ENCODE measurements around the gene SFTA2. TPM values are rescaled to one million over a fixed set of nuclear protein-coding genes. Genes with fewer than 3 reads are reported as not detected.

SFTA2 gene
- total and polyA plus RNA-seq, 9 of the 15 experiments (the other 6 are each of a cell fraction or from before 2014, with no cell fraction given), result not detected

DNA sequence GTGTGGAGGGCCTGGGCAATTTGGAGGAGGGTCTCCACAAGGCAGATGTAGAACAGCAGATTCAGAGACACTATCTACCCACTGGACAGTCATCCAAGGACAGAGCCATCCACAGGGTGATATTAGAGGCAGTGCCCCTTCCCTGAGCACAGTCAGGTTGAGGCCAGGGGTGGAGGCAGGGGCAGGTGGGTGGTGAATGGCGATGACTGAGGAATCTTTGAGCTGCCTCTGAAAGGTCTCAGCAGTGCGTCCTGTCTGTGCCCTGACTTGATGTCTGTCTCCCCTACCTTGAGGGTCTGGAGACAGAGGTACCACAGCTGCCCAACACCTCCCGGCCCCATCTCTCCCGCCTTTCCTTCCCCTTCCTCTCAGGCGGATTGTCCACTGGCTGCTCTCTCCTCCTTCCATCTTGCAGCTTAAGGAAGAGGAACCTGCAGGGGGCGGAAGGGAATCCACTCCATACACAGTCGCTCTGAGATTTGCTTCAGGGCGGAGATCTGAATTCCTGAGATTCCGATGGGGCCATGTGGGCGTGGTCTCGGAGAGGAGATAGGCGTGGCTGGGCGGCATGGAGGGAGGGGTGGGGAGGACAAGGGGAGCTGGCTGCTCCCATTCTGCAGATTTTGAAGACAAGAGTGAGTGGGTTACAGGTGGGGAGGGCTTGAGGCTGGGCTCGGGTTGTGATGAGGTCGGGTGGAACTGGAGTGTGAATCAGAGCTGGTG is 10.5 kb upstream of the SFTA2 start (continued):
- TF ChIP-seq SIN3B (IDR thresholded peaks at IDR 0.05; ENCODE audit: low read depth), result no peak

DNA sequence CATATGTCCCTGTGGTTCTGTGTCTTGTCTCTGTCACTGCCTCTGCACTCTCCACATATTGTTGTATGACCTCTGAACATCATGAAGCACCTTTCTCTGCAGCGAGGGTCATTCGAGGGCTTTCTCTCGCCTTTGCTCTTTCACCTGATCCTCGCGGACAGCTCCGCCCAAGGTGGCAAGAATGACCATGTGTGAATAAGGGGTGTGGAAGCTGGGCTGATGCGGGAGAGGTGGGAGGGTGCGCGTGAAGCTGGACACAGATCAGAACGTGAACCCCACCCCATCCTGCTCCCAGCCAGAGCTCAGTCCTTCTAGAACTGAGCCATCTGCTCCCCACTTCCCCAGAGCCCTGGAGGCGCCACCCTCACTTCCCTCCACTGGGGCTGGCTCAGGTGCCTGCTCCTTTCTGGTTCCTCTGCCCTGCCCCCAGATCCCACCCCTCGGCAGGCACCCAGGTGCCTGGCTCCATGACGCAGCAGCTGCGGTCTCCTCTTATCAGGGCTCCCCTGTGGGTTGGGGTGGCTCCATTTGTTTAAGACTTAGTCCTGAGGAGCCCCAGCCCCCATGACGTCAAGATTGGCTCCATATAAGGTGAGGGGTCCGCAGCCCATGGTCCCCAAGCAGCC is 8.5 kb upstream of the SFTA2 start, which contains the start of gene MUCL3:
TSS of gene MUCL3 (plus strand) at position 613 of the 626 bp plus-strand sequence. CDS start 27 bp downstream, outside the sequence.
- Histone ChIP-seq H4K20me1 (replicated peaks; ENCODE audit: control insufficient read depth, insufficient read depth, low read length) (peaks cover 14% of the 10 kb centered on the region; the same call in 1 of the 2 replicates), H3K4me1 (replicated peaks in 1 of 2; ENCODE audit: control insufficient read depth in 2 of 2, insufficient read depth in 2 of 2, low read length in 2 of 2) (peaks cover 8 to 11% of the 10 kb centered on the region in 2 experiments), H3K9me3 (replicated peaks; ENCODE audit: control insufficient read depth, insufficient read depth, low read depth, low read length) (no peaks in the 10 kb centered on the region), H3K79me2 (ENCODE audit: control insufficient read depth, insufficient read depth, low read length) (no peaks in the 10 kb centered on the region), H3K4me2 (ENCODE audit: insufficient read depth, low read length) (no peak within 1 kb of the TSS), H3K9ac (ENCODE audit: insufficient read depth in 1 of 2, low read depth in 2 of 2, low read length in 2 of 2) (peak within 1 kb of the TSS in 1 of 2 experiments; percentile 15; a peak in 2 of 4 replicates), H3K4me3 (no peak within 1 kb of the TSS), H3K27ac (ENCODE audit: extremely low read depth, low read depth, low read length) (no peak within 1 kb of the TSS), H3K9me1 (ENCODE audit: control insufficient read depth, insufficient read depth, low read length) (no peaks in the 10 kb centered on the region), H3K27me3 (ENCODE audit: control insufficient read depth in 2 of 2, insufficient read depth in 2 of 2, low read length in 2 of 2) (peaks cover 29 to 70% of the 10 kb centered on the region in 2 experiments), H3K36me3 (ENCODE audit: control insufficient read depth, insufficient read depth, low read length) (no peaks in the 10 kb centered on the region), H2AFZ (ENCODE audit: low read depth, low read length) (no peak within 1 kb of the TSS)
- in situ Hi-C loops (cut with MboI) (no loop called here), intact Hi-C loops (cut with micrococcal nuclease) (loop anchor here (5.0 kb wide), 1 partner anchor 102 kb away; no protein-coding TSS in a partner anchor)
- FAIRE-seq (peak; percentile 67), ATAC-seq (peak; percentile 33), DNase-seq (ENCODE audit: extremely low read depth in 1 of 4, low spot score in 3 of 4) (peak; percentile 55 to 74 (median 65))
- CTCF ChIA-PET (ENCODE audit: low intra/inter-chr PET ratio), result no interaction called here
- no TSS peak for BruUV-seq (replicated peaks)
- under 1% methylated on average over 16 of the region's 16 CpGs for WGBS (ENCODE audit: insufficient coverage, low coverage, missing lambda C conversion rate)
- POLR2A ChIA-PET, result interaction anchor here (0.7 to 1.3 kb wide), 5 partner anchors 11 to 258 kb away, joined by 3 to 6 read pairs (median 3); no protein-coding TSS in a partner anchor
- 0 out of 2 replicates have a peak, but pooled peaks have one; percentile 16 for TF ChIP-seq CXXC5 (CRISPR knock-in tag; IDR thresholded peaks at IDR 0.05)
- TF ChIP-seq CBFA2T3 (IDR thresholded peaks at IDR 0.05), result peak; percentile 51; the same call in 1 of the 2 replicates
- 0 out of 2 replicates have a peak, but pooled peaks have one; percentile 16 for TF ChIP-seq CBFA2T2 (conservative IDR thresholded peaks at IDR 0.05)
- TF ChIP-seq, protein P1, sequence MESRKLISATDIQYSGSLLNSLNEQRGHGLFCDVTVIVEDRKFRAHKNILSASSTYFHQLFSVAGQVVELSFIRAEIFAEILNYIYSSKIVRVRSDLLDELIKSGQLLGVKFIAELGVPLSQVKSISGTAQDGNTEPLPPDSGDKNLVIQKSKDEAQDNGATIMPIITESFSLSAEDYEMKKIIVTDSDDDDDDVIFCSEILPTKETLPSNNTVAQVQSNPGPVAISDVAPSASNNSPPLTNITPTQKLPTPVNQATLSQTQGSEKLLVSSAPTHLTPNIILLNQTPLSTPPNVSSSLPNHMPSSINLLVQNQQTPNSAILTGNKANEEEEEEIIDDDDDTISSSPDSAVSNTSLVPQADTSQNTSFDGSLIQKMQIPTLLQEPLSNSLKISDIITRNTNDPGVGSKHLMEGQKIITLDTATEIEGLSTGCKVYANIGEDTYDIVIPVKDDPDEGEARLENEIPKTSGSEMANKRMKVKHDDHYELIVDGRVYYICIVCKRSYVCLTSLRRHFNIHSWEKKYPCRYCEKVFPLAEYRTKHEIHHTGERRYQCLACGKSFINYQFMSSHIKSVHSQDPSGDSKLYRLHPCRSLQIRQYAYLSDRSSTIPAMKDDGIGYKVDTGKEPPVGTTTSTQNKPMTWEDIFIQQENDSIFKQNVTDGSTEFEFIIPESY (CRISPR knock-in tag; IDR thresholded peaks at IDR 0.05), result no peak
- TF ChIP-seq, protein P2, sequence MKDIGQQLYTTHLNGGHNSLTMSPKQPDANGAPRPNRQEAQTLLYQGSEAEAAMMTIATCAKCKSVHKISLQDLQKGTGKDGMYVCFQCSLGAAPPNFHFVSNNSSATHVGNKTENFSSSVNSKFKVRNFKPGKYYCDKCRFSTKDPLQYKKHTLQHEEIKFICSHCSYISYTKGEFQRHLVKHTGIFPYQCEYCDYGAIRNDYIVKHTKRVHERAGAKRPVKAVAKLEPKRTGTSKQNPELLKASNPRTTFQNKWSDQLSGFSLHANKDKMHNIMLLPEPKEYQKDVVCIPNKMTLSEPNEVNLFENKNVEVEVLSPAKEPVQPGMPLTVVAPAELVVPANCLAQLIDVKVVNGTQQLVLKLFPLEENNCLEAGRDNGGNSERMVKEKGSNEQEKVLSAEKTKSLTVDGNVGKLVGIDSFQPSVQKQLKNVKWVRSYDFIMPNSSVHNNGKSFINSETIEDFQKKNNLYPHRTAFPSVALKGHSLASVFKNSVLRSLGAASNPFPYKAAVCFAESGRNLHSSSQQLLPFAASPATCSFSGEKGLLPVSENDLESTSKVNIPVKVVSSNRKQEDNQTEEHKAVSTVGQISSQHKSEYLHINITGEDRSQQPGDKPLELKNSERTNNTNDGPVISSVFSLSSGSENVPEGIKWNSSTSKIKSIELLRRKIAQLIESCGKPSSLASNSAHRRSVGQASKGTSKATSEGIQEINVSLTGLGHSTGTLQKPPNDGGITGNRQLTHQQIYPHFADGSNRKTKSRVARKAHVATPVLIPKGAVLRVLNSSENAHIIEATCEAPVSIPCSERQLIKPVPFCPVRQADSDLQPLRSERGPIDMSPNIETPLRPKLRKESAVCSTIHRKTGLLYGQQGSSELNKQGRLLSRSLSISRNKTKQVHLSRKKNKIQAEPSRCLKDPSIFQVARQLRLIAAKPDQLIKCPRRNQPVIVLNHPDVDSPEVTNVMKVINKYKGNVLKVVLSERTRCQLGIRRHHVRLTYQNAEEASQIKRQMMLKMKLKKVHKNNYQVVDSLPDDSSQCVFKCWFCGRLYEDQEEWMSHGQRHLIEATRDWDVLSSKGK (CRISPR knock-in tag; IDR thresholded peaks at IDR 0.05), result no peak
- no peak for TF ChIP-seq ZNF311 (CRISPR knock-in tag; IDR thresholded peaks at IDR 0.05)
- 0 out of 2 replicates have a peak, but pooled peaks have one; percentile 15 for TF ChIP-seq DPF2 (IDR thresholded peaks at IDR 0.05)
- no peak for TF ChIP-seq ZNF121 (CRISPR knock-in tag; conservative IDR thresholded peaks at IDR 0.05)
- 0 out of 2 replicates have a peak, but pooled peaks have one; percentile 25 for TF ChIP-seq CREM (IDR thresholded peaks at IDR 0.05; ENCODE audit: low read depth)
- no peak for TF ChIP-seq RFX5 (IDR thresholded peaks at IDR 0.05; ENCODE audit: low read depth, low read length)
- TF ChIP-seq, protein P3, sequence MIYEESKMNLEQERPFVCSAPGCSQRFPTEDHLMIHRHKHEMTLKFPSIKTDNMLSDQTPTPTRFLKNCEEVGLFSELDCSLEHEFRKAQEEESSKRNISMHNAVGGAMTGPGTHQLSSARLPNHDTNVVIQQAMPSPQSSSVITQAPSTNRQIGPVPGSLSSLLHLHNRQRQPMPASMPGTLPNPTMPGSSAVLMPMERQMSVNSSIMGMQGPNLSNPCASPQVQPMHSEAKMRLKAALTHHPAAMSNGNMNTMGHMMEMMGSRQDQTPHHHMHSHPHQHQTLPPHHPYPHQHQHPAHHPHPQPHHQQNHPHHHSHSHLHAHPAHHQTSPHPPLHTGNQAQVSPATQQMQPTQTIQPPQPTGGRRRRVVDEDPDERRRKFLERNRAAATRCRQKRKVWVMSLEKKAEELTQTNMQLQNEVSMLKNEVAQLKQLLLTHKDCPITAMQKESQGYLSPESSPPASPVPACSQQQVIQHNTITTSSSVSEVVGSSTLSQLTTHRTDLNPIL (CRISPR knock-in tag; IDR thresholded peaks at IDR 0.05), result no peak

Measured in K562 (cell line).